Measurements from ENCODE around the gene GREM2. TPM values are rescaled to one million over a fixed set of nuclear protein-coding genes. Genes with fewer than 3 reads are reported as not detected.

The GREM2 gene
- total and polyA plus RNA-seq, 9 of the 15 experiments (the other 6 are each of a cell fraction or from before 2014, with no cell fraction given) = 0.01 to 0.07 (median 0.05) TPM; not detected in 5

DNA sequence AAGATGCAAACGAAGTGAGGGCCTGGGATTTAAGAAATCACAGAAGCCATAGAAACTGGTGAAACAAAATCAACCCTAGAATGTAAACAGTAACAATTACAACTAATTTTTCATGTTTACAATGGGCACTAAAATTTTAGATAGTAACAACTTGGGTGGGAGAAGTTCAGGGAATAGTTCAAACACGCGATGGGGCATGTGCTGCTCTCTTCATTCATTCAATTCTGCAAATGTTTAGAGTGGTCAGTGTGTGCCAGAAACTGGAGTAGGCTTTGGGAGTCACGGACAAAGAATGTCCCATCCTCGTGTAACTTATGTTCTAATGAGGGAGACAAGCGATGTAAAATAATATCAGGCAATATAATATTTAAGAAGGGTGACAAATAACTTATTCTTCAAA, 133.4 kb downstream of the GREM2 start:
- intact Hi-C loops (cut with micrococcal nuclease) (no loop called here), in situ Hi-C loops (cut with MboI) (no loop called here)
- no peak for FAIRE-seq
- Histone ChIP-seq H3K4me3 (no peak overlapping the region), H3K27ac (ENCODE audit: extremely low read depth, low read depth, low read length) (no peak overlapping the region), H3K9ac (ENCODE audit: insufficient read depth in 1 of 2, low read depth in 2 of 2, low read length in 2 of 2) (no peak overlapping the region), H3K27me3 (ENCODE audit: control insufficient read depth in 2 of 2, insufficient read depth in 2 of 2, low read length in 2 of 2) (no peaks in the 10 kb centered on the region), H3K4me1 (replicated peaks in 1 of 2; ENCODE audit: control insufficient read depth in 2 of 2, insufficient read depth in 2 of 2, low read length in 2 of 2) (no peaks in the 10 kb centered on the region; a peak in 1 of 5 replicates), H2AFZ (ENCODE audit: low read depth, low read length) (no peak overlapping the region), H3K36me3 (ENCODE audit: control insufficient read depth, insufficient read depth, low read length) (no peaks in the 10 kb centered on the region), H3K9me1 (ENCODE audit: control insufficient read depth, insufficient read depth, low read length) (no peaks in the 10 kb centered on the region), H4K20me1 (replicated peaks; ENCODE audit: control insufficient read depth, insufficient read depth, low read length) (no peaks in the 10 kb centered on the region), H3K4me2 (ENCODE audit: insufficient read depth, low read length) (no peak overlapping the region), H3K79me2 (ENCODE audit: control insufficient read depth, insufficient read depth, low read length) (no peaks in the 10 kb centered on the region), H3K9me3 (replicated peaks; ENCODE audit: control insufficient read depth, insufficient read depth, low read depth, low read length) (no peaks in the 10 kb centered on the region)
- POLR2A ChIA-PET = no interaction called here
- ATAC-seq = no peak
- 15% methylated on average over 6 of the region's 6 CpGs for WGBS (ENCODE audit: insufficient coverage, low coverage, missing lambda C conversion rate)
- DNase-seq (ENCODE audit: extremely low read depth in 1 of 4, low spot score in 3 of 4) = no peak
- no peak for TF ChIP-seq NR2C1 (IDR thresholded peaks at IDR 0.05)
- no peak for TF ChIP-seq NR2C1 (tag; IDR thresholded peaks at IDR 0.05)
- CTCF ChIA-PET (ENCODE audit: low intra/inter-chr PET ratio) = no interaction called here
- BruUV-seq (replicated peaks) = no TSS peak

DNA sequence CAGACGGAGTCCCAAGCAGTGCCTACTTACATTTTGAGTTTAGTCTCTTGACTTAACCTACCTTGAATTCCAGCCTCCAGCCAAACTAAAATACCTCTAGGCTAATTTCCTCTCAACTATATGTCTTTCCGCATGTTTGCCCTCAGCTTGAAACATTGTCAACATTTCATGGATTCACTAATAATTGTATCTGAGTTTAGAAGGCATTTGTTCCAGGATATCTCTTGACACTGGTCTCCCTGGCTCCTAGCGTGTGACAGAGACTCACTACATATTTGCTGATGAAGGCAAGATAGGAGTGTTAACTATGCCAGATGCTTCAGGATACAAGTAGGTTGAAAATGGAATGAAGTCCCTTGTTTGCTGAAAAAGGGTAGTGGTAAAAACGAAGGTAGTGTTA, 136.1 kb downstream of the GREM2 start:
- no peaks in the 10 kb centered on the region for H3K9me1 ChIP-seq (ENCODE audit: control insufficient read depth, insufficient read depth, low read length)
- TF ChIP-seq PTRF (tag; IDR thresholded peaks at IDR 0.05) (no peak), ZNF133 (CRISPR knock-in tag; IDR thresholded peaks at IDR 0.05) (no peak), MTA3 (IDR thresholded peaks at IDR 0.05; ENCODE audit: borderline replicate concordance) (no peak), WHSC1 (IDR thresholded peaks at IDR 0.05; ENCODE audit: low read length) (no peak), SRSF9 (IDR thresholded peaks at IDR 0.05; ENCODE audit: borderline replicate concordance, low read depth, low read length) (no peak), HSF4 (CRISPR knock-in tag; IDR thresholded peaks at IDR 0.05; ENCODE audit: borderline replicate concordance) (no peak), JUNB (CRISPR knock-in tag; conservative IDR thresholded peaks at IDR 0.05) (no peak), ZNF324 (CRISPR knock-in tag; IDR thresholded peaks at IDR 0.05) (no peak), ZNF140 (CRISPR knock-in tag; IDR thresholded peaks at IDR 0.05) (no peak), HDAC1 (IDR thresholded peaks at IDR 0.05) (no peak), ZNF143 (CRISPR knock-in tag; IDR thresholded peaks at IDR 0.05) (no peak), PTBP1 (IDR thresholded peaks at IDR 0.05; ENCODE audit: low read depth, low read length) (no peak)
- TF ChIP-seq, protein P1, sequence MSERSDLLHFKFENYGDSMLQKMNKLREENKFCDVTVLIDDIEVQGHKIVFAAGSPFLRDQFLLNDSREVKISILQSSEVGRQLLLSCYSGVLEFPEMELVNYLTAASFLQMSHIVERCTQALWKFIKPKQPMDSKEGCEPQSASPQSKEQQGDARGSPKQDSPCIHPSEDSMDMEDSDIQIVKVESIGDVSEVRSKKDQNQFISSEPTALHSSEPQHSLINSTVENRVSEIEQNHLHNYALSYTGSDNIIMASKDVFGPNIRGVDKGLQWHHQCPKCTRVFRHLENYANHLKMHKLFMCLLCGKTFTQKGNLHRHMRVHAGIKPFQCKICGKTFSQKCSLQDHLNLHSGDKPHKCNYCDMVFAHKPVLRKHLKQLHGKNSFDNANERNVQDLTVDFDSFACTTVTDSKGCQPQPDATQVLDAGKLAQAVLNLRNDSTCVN (CRISPR knock-in tag; IDR thresholded peaks at IDR 0.05) = no peak
- TF ChIP-seq, protein P2, sequence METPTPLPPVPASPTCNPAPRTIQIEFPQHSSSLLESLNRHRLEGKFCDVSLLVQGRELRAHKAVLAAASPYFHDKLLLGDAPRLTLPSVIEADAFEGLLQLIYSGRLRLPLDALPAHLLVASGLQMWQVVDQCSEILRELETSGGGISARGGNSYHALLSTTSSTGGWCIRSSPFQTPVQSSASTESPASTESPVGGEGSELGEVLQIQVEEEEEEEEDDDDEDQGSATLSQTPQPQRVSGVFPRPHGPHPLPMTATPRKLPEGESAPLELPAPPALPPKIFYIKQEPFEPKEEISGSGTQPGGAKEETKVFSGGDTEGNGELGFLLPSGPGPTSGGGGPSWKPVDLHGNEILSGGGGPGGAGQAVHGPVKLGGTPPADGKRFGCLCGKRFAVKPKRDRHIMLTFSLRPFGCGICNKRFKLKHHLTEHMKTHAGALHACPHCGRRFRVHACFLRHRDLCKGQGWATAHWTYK (CRISPR knock-in tag; IDR thresholded peaks at IDR 0.05) = no peak
- H3K4me2 ChIP-seq (ENCODE audit: insufficient read depth, low read length) = no peak overlapping the region
- no TSS peak for BruUV-seq (replicated peaks)
- in situ Hi-C loops (cut with MboI) (no loop called here), intact Hi-C loops (cut with micrococcal nuclease) (no loop called here)
- POLR2A ChIA-PET = no interaction called here
- no peaks in the 10 kb centered on the region for H3K27me3 ChIP-seq (ENCODE audit: control insufficient read depth in 2 of 2, insufficient read depth in 2 of 2, low read length in 2 of 2)
- H3K4me3 ChIP-seq = no peak overlapping the region
- CTCF ChIA-PET (ENCODE audit: low intra/inter-chr PET ratio) = no interaction called here
- no peaks in the 10 kb centered on the region for H3K36me3 ChIP-seq (ENCODE audit: control insufficient read depth, insufficient read depth, low read length)
- DNase-seq (ENCODE audit: extremely low read depth in 1 of 4, low spot score in 3 of 4) = no peak
- no peak overlapping the region for H3K9ac ChIP-seq (ENCODE audit: insufficient read depth in 1 of 2, low read depth in 2 of 2, low read length in 2 of 2)
- no peaks in the 10 kb centered on the region for H3K79me2 ChIP-seq (ENCODE audit: control insufficient read depth, insufficient read depth, low read length)
- no peaks in the 10 kb centered on the region for H3K9me3 ChIP-seq (replicated peaks; ENCODE audit: control insufficient read depth, insufficient read depth, low read depth, low read length)
- no peak overlapping the region for H2AFZ ChIP-seq (ENCODE audit: low read depth, low read length)
- no peak for FAIRE-seq
- H3K27ac ChIP-seq (ENCODE audit: extremely low read depth, low read depth, low read length) = no peak overlapping the region
- H4K20me1 ChIP-seq (replicated peaks; ENCODE audit: control insufficient read depth, insufficient read depth, low read length) = no peaks in the 10 kb centered on the region
- ATAC-seq = no peak
- no peaks in the 10 kb centered on the region for H3K4me1 ChIP-seq (replicated peaks in 1 of 2; ENCODE audit: control insufficient read depth in 2 of 2, insufficient read depth in 2 of 2, low read length in 2 of 2)
- WGBS (ENCODE audit: insufficient coverage, low coverage, missing lambda C conversion rate) = 5% methylated on average over 4 of the region's 4 CpGs

All from K562 (cell line).